GM19438 (cell line): Measurements from ENCODE around the gene OR8K1.

Source experiments
- ATAC-seq: cut with Tn5 transposase; IDR thresholded peaks from one replicate; pipeline ENCODE4 v1.9.1; 2021; ENCODE audit warnings: low read depth; ENCODE audit not compliant: unreplicated experiment

The OR8K1 gene

GRCh38 chr11:56345739-56346138 is at the start of gene OR8K1:
Gene OR8K1, plus strand, starts transcription at chr11:56346039. Its CDS starts 0 bp downstream, at chr11:56346039.
- ATAC-seq, result no peak

- no peak for ATAC-seq
Measured at GRCh38 chr11:56296898-56297297, 48.9 kb upstream of the OR8K1 start.

GRCh38 chr11:56307836-56308235 is 38.0 kb upstream of the OR8K1 start:
- ATAC-seq, result no peak

GRCh38 chr11:56314844-56315243 is 31.0 kb upstream of the OR8K1 start, which contains the start of gene OR8K3:
Gene OR8K3, plus strand, starts transcription at chr11:56315144. Its CDS starts 3,163 bp downstream, at chr11:56318307.
- no peak for ATAC-seq

GRCh38 chr11:56331861-56332491 is 13.9 kb upstream of the OR8K1 start:
- ATAC-seq, result no peak

- ATAC-seq, result no peak
Measured at GRCh38 chr11:56333156-56333555, 12.7 kb upstream of the OR8K1 start.

GRCh38 chr11:56340289-56340688 is 5.5 kb upstream of the OR8K1 start:
- ATAC-seq, result no peak

GRCh38 chr11:56353991-56354390 is 8.2 kb downstream of the OR8K1 start, which contains the start of gene OR8J1:
Gene OR8J1, plus strand, starts transcription at chr11:56354291. Its CDS starts 5,956 bp downstream, at chr11:56360247.
- no peak for ATAC-seq

- no peak for ATAC-seq
Measured at GRCh38 chr11:56375324-56375723, 29.5 kb downstream of the OR8K1 start, which contains the start of gene OR8U1. Gene OR8U1, plus strand, starts transcription at chr11:56375624. Its CDS starts 0 bp downstream, at chr11:56375624.

GRCh38 chr11:56380120-56380519 is 34.3 kb downstream of the OR8K1 start:
- ATAC-seq, result no peak

GRCh38 chr11:56394381-56394780 is 48.5 kb downstream of the OR8K1 start:
- no peak for ATAC-seq

GRCh38 chr11:56396047-56396446 is 50.2 kb downstream of the OR8K1 start:
- ATAC-seq, result no peak
